CD8-positive, alpha-beta memory T cell (primary cell): ENCODE results near the gene INTS7. TPM values are rescaled to one million over a fixed set of nuclear protein-coding genes. Genes with fewer than 3 reads are reported as not detected.

Experiments used
- CTCF ChIA-PET: fragments of 350-600 bp; sonication (Branson Sonifier 250); formaldehyde crosslinking; loops from one replicate; lab custom pipeline; 2021; ENCODE audit warnings: antibody characterized with exemption; lab: Charles Lee
- POLR2A ChIA-PET: fragments of 350-600 bp; sonication (Branson Sonifier 250); formaldehyde crosslinking; loops from one replicate; lab custom pipeline; 2021; ENCODE audit warnings: antibody characterized with exemption; lab: Charles Lee
- DNase-seq, 5 donors: peaks; one replicate each; pipeline versions ENCODE4 v3.0.0 to v3.0.0-alpha.2; 2020 to 2022; ENCODE audit warnings: mixed read lengths in 1 of 5
- H3K27ac ChIP-seq: one replicate; pipeline ENCODE4 v1.7.0; 2013; ENCODE audit warnings: low read depth, mild to moderate bottlenecking, low read length, moderate library complexity
- H3K27me3 ChIP-seq: 2 replicates; pipeline ENCODE4 v1.7.0; 2013; ENCODE audit warnings: low read length, mild to moderate bottlenecking; ENCODE audit not compliant: insufficient read depth, poor library complexity, severe bottlenecking
- H3K36me3 ChIP-seq: 2 replicates; pipeline ENCODE4 v1.7.0; 2013; ENCODE audit warnings: mild to moderate bottlenecking, low read length, moderate library complexity; ENCODE audit not compliant: insufficient read depth
- H3K4me1 ChIP-seq: 2 replicates; pipeline ENCODE4 v1.7.0; 2013; ENCODE audit warnings: mild to moderate bottlenecking, low read length, moderate library complexity; ENCODE audit not compliant: insufficient read depth
- H3K4me3 ChIP-seq: 2 replicates; pipeline ENCODE4 v1.7.0; 2013; ENCODE audit warnings: mild to moderate bottlenecking, low read length
- H3K9me3 ChIP-seq: 2 replicates; pipeline ENCODE4 v1.7.0; 2013; ENCODE audit warnings: mild to moderate bottlenecking, low read length
- H3K27ac Mint-ChIP-seq, 8 donors: one replicate each; pipeline ENCODE4 v1.8.0; 2020 to 2021; ENCODE audit warnings: mixed read lengths in 8 of 8, mild to moderate bottlenecking in 6 of 8, inconsistent platforms in 3 of 8, moderate library complexity in 3 of 8
- H3K27me3 Mint-ChIP-seq, 2 donors: one replicate each; pipeline ENCODE4 v1.8.0; 2020 to 2021; ENCODE audit warnings: mixed read lengths in 2 of 2, mild to moderate bottlenecking in 1 of 2, moderate library complexity in 1 of 2
- H3K36me3 Mint-ChIP-seq, 3 donors: one replicate each; pipeline ENCODE4 v1.8.0; 2020 to 2021; ENCODE audit warnings: mixed read lengths in 3 of 3, inconsistent platforms in 1 of 3, mild to moderate bottlenecking in 1 of 3
- H3K4me1 Mint-ChIP-seq, 3 donors: one replicate each; pipeline ENCODE4 v1.8.0; 2020 to 2021; ENCODE audit warnings: mixed read lengths in 3 of 3, inconsistent platforms in 1 of 3, mild to moderate bottlenecking in 1 of 3
- H3K4me3 Mint-ChIP-seq, 7 donors: one replicate each; pipeline ENCODE4 v1.8.0; 2020 to 2021; ENCODE audit warnings: mixed read lengths in 7 of 7, mild to moderate bottlenecking in 6 of 7, moderate library complexity in 4 of 7, inconsistent platforms in 2 of 7
- H3K9me3 Mint-ChIP-seq, 5 donors: one replicate each; pipeline ENCODE4 v1.8.0; 2020 to 2022; ENCODE audit warnings: mixed read lengths in 5 of 5, mild to moderate bottlenecking in 3 of 5, moderate library complexity in 2 of 5, inconsistent platforms in 1 of 5
- polyA plus RNA-seq: library from polyadenylated mRNA; unstranded; fragments of 300-500 nt; fragmentation: Illumina TruSeq; gene quantifications from one replicate; pipeline ENCODE4 v1.2.3, GENCODE V29; 2021
- total RNA-seq, 2 experiments: library from RNA; stranded (reverse); gene quantifications; one replicate each; pipeline ENCODE4 v1.2.3, GENCODE V29; 2021

INTS7 gene
- total and polyA plus RNA-seq, 3 experiments from 2014 or later = 11.5 to 36.0 (median 35.2) TPM

DNA sequence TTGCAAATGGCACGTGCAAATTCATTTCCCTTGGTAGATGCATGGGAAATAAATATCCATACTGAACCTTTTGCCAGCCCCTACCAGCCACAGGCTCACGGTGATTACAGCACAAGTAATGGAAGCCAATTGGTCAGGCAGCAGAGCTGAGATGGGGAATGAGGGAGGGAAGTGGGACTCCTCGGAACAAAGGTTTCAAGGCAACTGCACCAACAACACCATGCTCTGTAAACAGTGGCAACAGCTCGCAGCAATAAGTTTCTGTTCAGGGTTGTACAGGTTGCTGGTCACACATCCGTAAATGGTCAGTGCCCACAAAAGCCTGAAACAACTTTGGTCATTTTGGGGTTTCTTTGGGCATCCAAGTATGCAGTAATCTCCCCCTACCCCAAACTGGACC, 142.1 kb downstream of the INTS7 start:
- Mint-ChIP-seq H3K27me3 (peaks cover 4 to 7% of the 10 kb centered on the region in 2 donors), H3K36me3 (peaks cover 0 to 6% (median 0%) of the 10 kb centered on the region in 3 donors), H3K27ac (no peak overlapping the region), H3K9me3 (no peaks in the 10 kb centered on the region), H3K4me1 (no peaks in the 10 kb centered on the region), H3K4me3 (no peak overlapping the region)
- ChIA-PET POLR2A (no interaction called here), CTCF (no interaction called here)
- H3K9me3 ChIP-seq = no peaks in the 10 kb centered on the region
- no peak for DNase-seq
- H3K27ac ChIP-seq = no peak overlapping the region
- no peaks in the 10 kb centered on the region for H3K27me3 ChIP-seq
- H3K36me3 ChIP-seq = no peaks in the 10 kb centered on the region
- H3K4me3 ChIP-seq = no peak overlapping the region
- H3K4me1 ChIP-seq = no peaks in the 10 kb centered on the region

DNA sequence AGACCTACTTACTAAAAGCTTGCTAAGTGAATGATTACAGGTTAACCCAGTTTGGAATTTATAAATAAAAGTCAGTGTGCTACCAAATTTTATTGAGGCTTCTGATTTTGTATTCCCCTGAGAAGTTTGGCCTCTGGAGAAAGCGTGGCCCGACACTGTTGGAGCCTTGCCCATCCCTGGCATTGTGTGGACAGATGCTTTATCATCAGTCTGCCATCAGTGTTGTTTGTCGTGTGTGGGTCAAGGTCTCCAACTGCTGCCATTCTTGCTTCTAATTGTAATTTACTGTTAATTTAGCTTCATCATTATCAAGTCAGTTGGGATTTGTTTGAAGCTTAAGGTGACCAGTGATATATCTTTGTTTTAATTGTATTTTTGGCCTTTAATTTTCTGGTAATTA, 142.8 kb downstream of the INTS7 start:
- Histone ChIP-seq H3K4me3 (no peak overlapping the region), H3K36me3 (no peaks in the 10 kb centered on the region), H3K27ac (no peak overlapping the region), H3K4me1 (no peaks in the 10 kb centered on the region), H3K27me3 (no peaks in the 10 kb centered on the region), H3K9me3 (no peaks in the 10 kb centered on the region)
- H3K9me3 Mint-ChIP-seq = no peaks in the 10 kb centered on the region
- ChIA-PET POLR2A (no interaction called here), CTCF (no interaction called here)
- DNase-seq = no peak
- peaks cover 4 to 14% of the 10 kb centered on the region in 2 donors for H3K27me3 Mint-ChIP-seq
- peaks cover 2 to 3% (median 3%) of the 10 kb centered on the region in 3 donors for H3K4me1 Mint-ChIP-seq
- H3K27ac Mint-ChIP-seq = no peak overlapping the region
- H3K36me3 Mint-ChIP-seq = peaks cover 0 to 6% (median 0%) of the 10 kb centered on the region in 3 donors
- no peak overlapping the region for H3K4me3 Mint-ChIP-seq

DNA sequence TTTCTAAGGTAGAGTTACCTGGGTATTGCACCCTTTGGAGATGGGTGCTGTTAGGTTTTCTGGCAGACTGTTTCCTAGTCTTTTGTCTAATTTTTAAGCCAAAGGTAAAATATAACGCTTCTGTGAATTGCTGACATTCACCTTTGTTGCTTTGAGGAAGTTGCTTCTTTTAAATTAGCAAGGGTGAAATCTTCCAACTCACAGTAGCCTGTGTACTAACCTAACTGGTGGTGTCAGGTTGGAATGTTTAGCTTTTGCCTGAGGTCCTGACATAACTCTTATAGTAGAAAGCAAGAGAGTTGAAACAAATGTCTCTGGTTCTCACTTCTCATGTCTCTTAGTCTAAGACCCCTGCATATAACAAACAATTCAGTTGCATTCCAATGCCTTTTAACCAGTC, 143.6 kb downstream of the INTS7 start:
- Mint-ChIP-seq H3K27me3 (peaks cover 6 to 20% of the 10 kb centered on the region in 2 donors), H3K36me3 (peaks cover 0 to 6% (median 0%) of the 10 kb centered on the region in 3 donors), H3K4me3 (no peak overlapping the region), H3K4me1 (peaks cover 4 to 7% (median 4%) of the 10 kb centered on the region in 3 donors), H3K27ac (no peak overlapping the region), H3K9me3 (no peaks in the 10 kb centered on the region)
- no peak overlapping the region for H3K27ac ChIP-seq
- ChIA-PET POLR2A (no interaction called here), CTCF (interaction anchor here (0.7 kb wide), 1 partner anchor 71 kb away, joined by 3 read pairs; no protein-coding TSS in a partner anchor)
- H3K9me3 ChIP-seq = no peaks in the 10 kb centered on the region
- H3K36me3 ChIP-seq = no peaks in the 10 kb centered on the region
- no peaks in the 10 kb centered on the region for H3K27me3 ChIP-seq
- no peaks in the 10 kb centered on the region for H3K4me1 ChIP-seq
- H3K4me3 ChIP-seq = no peak overlapping the region
- no peak for DNase-seq

Other genes starting within 250 kb of the INTS7 start
- 10 to 100 TPM; 25.3 to 28.9 TPM for gene LPGAT1, start 204.8 kb downstream of the INTS7 start, total RNA-seq
- gene LPGAT1, start 204.8 kb downstream of the INTS7 start, polyA plus RNA-seq = 25.4 TPM
- 10 to 100 TPM; 85.0 to 86.9 TPM for gene DTL, start 191 bp upstream of the INTS7 start, total RNA-seq
- 0.23 TPM for gene DTL, start 191 bp upstream of the INTS7 start, polyA plus RNA-seq
- gene PPP2R5A, start 249.9 kb upstream of the INTS7 start, total RNA-seq = 10 to 100 TPM; 46.1 to 46.9 TPM
- 51.9 TPM for gene PPP2R5A, start 249.9 kb upstream of the INTS7 start, polyA plus RNA-seq